Bronchial epithelial cell (primary cell): ENCODE measurements around the gene ZC2HC1B. TPM values are rescaled to one million over a fixed set of nuclear protein-coding genes. Genes with fewer than 3 reads are reported as not detected.

Experiments used
- DNase-seq: peaks from one replicate; pipeline ENCODE4 v3.0.0-alpha.2; 2010; ENCODE audit warnings: low read depth
- FAIRE-seq: peaks from 2 replicates; lab custom pipeline; 2011; peaks lifted over from hg19 to GRCh38; lab: Jason Lieb, UNC
- H3K27me3 ChIP-seq: 2 replicates; pipeline ENCODE4 v1.5.1; 2011; ENCODE audit warnings: low read length; ENCODE audit not compliant: control insufficient read depth, insufficient read depth
- H3K36me3 ChIP-seq: 2 replicates; pipeline ENCODE4 v1.5.1; 2011; ENCODE audit warnings: low read length; ENCODE audit not compliant: control insufficient read depth, insufficient read depth
- H3K4me3 ChIP-seq: 2 replicates; pipeline ENCODE4 v1.5.1; 2011; ENCODE audit warnings: mild to moderate bottlenecking, low read depth, low read length, control low read depth
- total RNA-seq: library from RNA; depleted of rRNA; stranded (reverse); fragments of >200 nt; gene quantifications from 2 replicates; pipeline ENCODE4 v1.2.1, GENCODE V29; 2014
- TF ChIP-seq, protein P1 (sequence below): IDR thresholded peaks from 2 replicates; pipeline ENCODE4 v1.5.1; 2011; ENCODE audit warnings: mild to moderate bottlenecking, moderate library complexity, low read length, control low read depth, inconsistent platforms; ENCODE audit not compliant: insufficient read depth, severe bottlenecking

The ZC2HC1B gene
- total RNA-seq, 1 donor from 2014 or later = not detected

DNA sequence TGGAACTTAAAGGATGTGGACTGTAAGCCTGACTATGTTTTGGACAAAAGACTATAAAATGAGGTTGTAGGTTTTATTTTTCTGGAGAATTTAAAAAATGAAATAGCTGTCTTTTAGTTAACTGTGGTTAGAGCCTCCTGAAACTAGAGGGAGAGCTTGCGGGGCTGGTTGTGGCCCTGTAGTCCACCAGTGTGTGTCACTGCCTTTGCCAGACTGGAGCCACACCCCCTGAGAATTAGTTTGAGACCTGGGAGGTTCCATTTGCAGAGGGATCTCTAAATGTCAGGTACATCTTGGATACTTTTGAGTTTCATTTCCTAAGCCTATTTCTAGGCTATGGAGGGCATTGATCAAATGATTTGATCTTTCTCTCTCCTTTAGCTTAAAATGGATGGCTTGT lies 20.8 kb downstream of the ZC2HC1B start:
- Histone ChIP-seq H3K4me3 (no peak overlapping the region), H3K36me3 (no peaks in the 10 kb centered on the region), H3K27me3 (no peaks in the 10 kb centered on the region)
- DNase-seq (no peak), FAIRE-seq (no peak)
- TF ChIP-seq, protein P1, sequence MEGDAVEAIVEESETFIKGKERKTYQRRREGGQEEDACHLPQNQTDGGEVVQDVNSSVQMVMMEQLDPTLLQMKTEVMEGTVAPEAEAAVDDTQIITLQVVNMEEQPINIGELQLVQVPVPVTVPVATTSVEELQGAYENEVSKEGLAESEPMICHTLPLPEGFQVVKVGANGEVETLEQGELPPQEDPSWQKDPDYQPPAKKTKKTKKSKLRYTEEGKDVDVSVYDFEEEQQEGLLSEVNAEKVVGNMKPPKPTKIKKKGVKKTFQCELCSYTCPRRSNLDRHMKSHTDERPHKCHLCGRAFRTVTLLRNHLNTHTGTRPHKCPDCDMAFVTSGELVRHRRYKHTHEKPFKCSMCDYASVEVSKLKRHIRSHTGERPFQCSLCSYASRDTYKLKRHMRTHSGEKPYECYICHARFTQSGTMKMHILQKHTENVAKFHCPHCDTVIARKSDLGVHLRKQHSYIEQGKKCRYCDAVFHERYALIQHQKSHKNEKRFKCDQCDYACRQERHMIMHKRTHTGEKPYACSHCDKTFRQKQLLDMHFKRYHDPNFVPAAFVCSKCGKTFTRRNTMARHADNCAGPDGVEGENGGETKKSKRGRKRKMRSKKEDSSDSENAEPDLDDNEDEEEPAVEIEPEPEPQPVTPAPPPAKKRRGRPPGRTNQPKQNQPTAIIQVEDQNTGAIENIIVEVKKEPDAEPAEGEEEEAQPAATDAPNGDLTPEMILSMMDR = no peak

DNA sequence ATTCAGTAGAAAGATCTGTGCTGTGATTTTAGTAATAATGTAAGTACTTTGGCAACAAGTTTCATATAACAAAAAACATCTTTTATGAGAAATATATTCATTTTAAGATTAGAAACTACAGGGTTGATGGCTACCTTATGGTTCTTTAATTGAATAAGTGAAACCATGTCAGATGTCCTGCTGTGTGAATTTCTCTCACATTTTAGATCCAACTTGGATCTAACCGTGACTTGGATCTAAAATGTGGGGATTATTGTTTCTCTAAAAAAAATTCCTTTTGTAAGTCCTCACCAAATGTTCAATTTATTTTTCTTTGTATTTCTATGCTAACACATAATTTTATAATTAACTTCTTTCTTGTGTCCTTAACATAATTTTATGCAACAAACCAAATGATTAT lies 30.4 kb downstream of the ZC2HC1B start:
- TF ChIP-seq, protein P1 = no peak
- Histone ChIP-seq H3K36me3 (no peaks in the 10 kb centered on the region), H3K27me3 (no peaks in the 10 kb centered on the region), H3K4me3 (no peak overlapping the region)
- no peak for DNase-seq
- FAIRE-seq = no peak

GRCh38 chr6:143896126-143896860 lies 32.0 kb downstream of the ZC2HC1B start:
- TF ChIP-seq, protein P1 = no peak
- Histone ChIP-seq H3K36me3 (no peaks in the 10 kb centered on the region), H3K4me3 (no peak overlapping the region), H3K27me3 (no peaks in the 10 kb centered on the region)
- FAIRE-seq (no peak), DNase-seq (peak; percentile 65)

DNA sequence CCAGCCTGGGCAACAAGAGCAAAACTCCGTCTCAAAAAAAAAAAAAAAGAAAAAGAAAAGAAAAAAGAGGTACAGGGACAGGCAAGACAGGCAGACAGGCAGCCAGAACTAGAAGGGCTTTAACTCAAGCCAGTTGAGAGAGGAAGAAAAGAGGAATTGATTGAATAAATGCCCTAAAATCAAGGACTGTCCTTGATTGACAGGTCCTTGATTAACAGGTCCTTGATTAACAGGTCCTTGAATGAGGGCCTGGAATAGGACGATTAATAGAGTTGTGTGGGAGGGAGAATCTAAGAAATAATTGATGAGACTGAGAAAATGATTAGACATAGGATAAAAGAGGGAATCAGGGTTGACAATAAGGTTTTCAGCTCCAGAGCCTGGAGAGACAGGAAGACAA lies 36.1 kb downstream of the ZC2HC1B start:
- H3K36me3 ChIP-seq = no peaks in the 10 kb centered on the region
- no peak overlapping the region for H3K4me3 ChIP-seq
- TF ChIP-seq, protein P1 = no peak
- no peaks in the 10 kb centered on the region for H3K27me3 ChIP-seq
- DNase-seq = no peak
- FAIRE-seq = no peak

DNA sequence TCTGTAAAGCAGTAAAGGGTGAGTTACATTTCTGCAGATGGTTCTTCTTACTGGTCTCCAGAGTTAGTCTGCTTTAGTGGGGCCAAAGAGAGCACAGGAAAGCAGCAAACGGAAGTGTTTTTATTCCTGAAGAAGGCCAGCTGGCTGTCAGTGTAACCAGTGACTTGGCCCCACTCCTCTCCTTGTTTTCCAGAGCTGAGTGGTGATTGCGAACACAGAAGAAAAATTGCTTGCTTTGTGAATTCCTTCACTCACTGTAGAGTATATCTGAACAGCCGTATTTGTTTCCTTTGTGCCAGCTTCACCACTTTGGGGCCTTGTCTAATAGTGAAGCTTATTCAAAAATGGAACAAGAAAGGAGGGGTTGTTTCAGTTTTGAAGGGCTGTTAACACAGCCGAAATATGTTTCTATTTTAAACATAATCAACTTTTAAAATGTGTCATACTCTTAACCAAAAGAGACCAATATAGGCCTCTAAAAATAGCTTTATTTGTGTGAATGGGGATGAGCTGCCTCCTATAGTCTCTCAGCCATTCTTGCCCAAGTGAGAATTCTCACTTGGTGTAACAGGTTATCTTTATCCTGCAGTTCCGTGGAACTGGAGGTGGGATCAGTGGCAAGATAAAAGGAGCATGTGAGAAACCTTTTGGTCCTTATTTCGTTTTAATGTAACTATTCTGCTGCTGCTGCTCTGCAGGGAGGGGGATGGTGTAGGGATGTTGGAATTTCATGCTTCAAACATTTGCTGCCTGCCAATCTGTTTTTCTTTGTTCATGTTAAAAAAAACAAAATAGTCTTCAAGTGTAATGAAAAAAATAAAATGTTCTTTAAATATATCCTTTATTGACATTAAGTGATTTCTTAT lies 37.8 kb downstream of the ZC2HC1B start:
- H3K27me3 ChIP-seq = no peaks in the 10 kb centered on the region
- DNase-seq (no peak), FAIRE-seq (no peak)
- TF ChIP-seq, protein P1 = no peak
- H3K36me3 ChIP-seq = no peaks in the 10 kb centered on the region
- H3K4me3 ChIP-seq = no peak overlapping the region
